A549 (cell line): ENCODE measurements around the gene SNRPA. TPM values are rescaled to one million over a fixed set of nuclear protein-coding genes. Genes with fewer than 3 reads are reported as not detected.

ENCODE experiments used
- ATAC-seq, 2 experiments: fragments of 200-7000 bp in 1 of 2; fragments of >200 bp in 1 of 2; cut with Nextera tagmentation in 1 of 2; cut with Tn5 transposase in 1 of 2; 3 replicates each; pipeline versions ENCODE4 v1.8.0 to v1.9.1; 2018 to 2020; ENCODE audit warnings: mild to moderate bottlenecking in 1 of 2, moderate library complexity in 1 of 2
- CTCF ChIA-PET: fragments of 300-600 bp; sonication (Branson Sonifier 250); formaldehyde crosslinking; extraction: SDS; loops from one replicate; lab custom pipeline; 2021; ENCODE audit warnings: antibody characterized with exemption, inconsistent platforms; lab: Yijun Ruan, JAX
- POLR2A ChIA-PET: fragments of 350-600 bp; formaldehyde crosslinking; extraction: SDS; loops from one replicate; lab custom pipeline; 2021; ENCODE audit warnings: antibody characterized with exemption, inconsistent platforms; lab: Yijun Ruan, JAX
- DNase-seq, 2 experiments: peaks; one replicate each; pipeline versions ENCODE4 v3.0.0 to v3.0.0-alpha.2; 2011 to 2016; ENCODE audit warnings: low read depth in 1 of 2, low spot score in 1 of 2
- FAIRE-seq: peaks from 2 replicates; lab custom pipeline; 2011; peaks lifted over from hg19 to GRCh38; lab: Jason Lieb, UNC
- H3K27ac ChIP-seq, 2 experiments: fragments of >200 bp; sonication (Bioruptor Twin); formaldehyde crosslinking; 3 replicates each; pipeline ENCODE4 v1.5.1; 2016 to 2017
- H3K4me1 ChIP-seq: fragments of >200 bp; sonication (Bioruptor Twin); formaldehyde crosslinking; 3 replicates; pipeline ENCODE4 v1.6.1; 2016
- H3K4me2 ChIP-seq: fragments of >200 bp; sonication (Bioruptor Twin); formaldehyde crosslinking; 3 replicates; pipeline ENCODE4 v1.6.1; 2016
- H3K4me3 ChIP-seq: fragments of >200 bp; sonication (Bioruptor Twin); formaldehyde crosslinking; 3 replicates; pipeline ENCODE4 v1.5.1; 2016
- H3K9me3 ChIP-seq: fragments of >200 bp; sonication (Bioruptor Twin); formaldehyde crosslinking; 3 replicates; pipeline ENCODE4 v1.6.1; 2016
- BCL3 ChIP-seq: fragments of >200 bp; sonication (Bioruptor Twin); formaldehyde crosslinking; IDR thresholded peaks from 3 replicates; pipeline ENCODE4 v1.6.1; 2016
- EP300 ChIP-seq, 2 experiments: fragments of >200 bp; sonication (Bioruptor Twin); formaldehyde crosslinking; IDR thresholded peaks; 2 replicates in 1 of 2; 3 replicates in 1 of 2; pipeline ENCODE4 v1.6.1; 2016 to 2017
- FOSB ChIP-seq: fragments of 250-450 bp; sonication (Bioruptor Pico); IDR thresholded peaks from 2 replicates; pipeline ENCODE4 v1.5.0; 2020; ENCODE audit warnings: mild to moderate bottlenecking, moderate library complexity
- FOSL2 ChIP-seq, 2 experiments: fragments of 450-650 bp in 1 of 2; fragments of >200 bp in 1 of 2; sonication (Bioruptor Twin) in 1 of 2; formaldehyde crosslinking; IDR thresholded peaks; 2 replicates each; pipeline versions ENCODE4 v1.5.0 to v1.6.1; 2016 to 2020; ENCODE audit warnings: mild to moderate bottlenecking in 1 of 2, moderate library complexity in 1 of 2
- HDAC2 ChIP-seq: fragments of 200-600 bp; sonication (generic); IDR thresholded peaks from 2 replicates; pipeline ENCODE4 v1.6.1; 2016
- HEYL ChIP-seq: fragments of 250-450 bp; sonication (Bioruptor Pico); IDR thresholded peaks from 2 replicates; pipeline ENCODE4 v1.8.0; 2021; ENCODE audit warnings: mild to moderate bottlenecking, moderate library complexity
- HOXA7 ChIP-seq: fragments of 250-450 bp; sonication (Bioruptor Pico); IDR thresholded peaks from 2 replicates; pipeline ENCODE4 v1.5.0; 2020; ENCODE audit warnings: mild to moderate bottlenecking, moderate library complexity
- HOXB5 ChIP-seq: fragments of 250-450 bp; sonication (Bioruptor Pico); IDR thresholded peaks from 2 replicates; pipeline ENCODE4 v1.5.0; 2020; ENCODE audit warnings: mild to moderate bottlenecking, moderate library complexity
- KDM1A ChIP-seq: fragments of 200-600 bp; sonication (generic); IDR thresholded peaks from 2 replicates; pipeline ENCODE4 v1.6.1; 2016; ENCODE audit warnings: low read depth, mild to moderate bottlenecking
- MAX ChIP-seq: IDR thresholded peaks from 2 replicates; pipeline ENCODE4 v1.6.1; 2012
- MYC ChIP-seq: IDR thresholded peaks from 2 replicates; pipeline ENCODE4 v1.6.1; 2012; ENCODE audit warnings: mild to moderate bottlenecking, inconsistent platforms, low read length, improper control_type of control experiment, borderline replicate concordance
- NPAS2 ChIP-seq: fragments of 250-450 bp; sonication (Bioruptor Pico); IDR thresholded peaks from 2 replicates; pipeline ENCODE4 v1.8.0; 2022; ENCODE audit warnings: mild to moderate bottlenecking, moderate library complexity, borderline replicate concordance
- NR3C1 ChIP-seq: fragments of >200 bp; sonication (Bioruptor Twin); formaldehyde crosslinking; IDR thresholded peaks from 3 replicates; pipeline ENCODE4 v1.6.1; 2017
- POLR2AphosphoS2 ChIP-seq: conservative IDR thresholded peaks from 2 replicates; pipeline ENCODE4 v1.6.1; 2012; ENCODE audit warnings: low read length, improper control_type of control experiment, inconsistent platforms
- RARB ChIP-seq: fragments of 250-450 bp; sonication (Bioruptor Pico); IDR thresholded peaks from 2 replicates; pipeline ENCODE4 v1.8.0; 2021; ENCODE audit warnings: mild to moderate bottlenecking, moderate library complexity
- TFCP2L1 ChIP-seq: fragments of 250-450 bp; sonication (Bioruptor Pico); IDR thresholded peaks from 2 replicates; pipeline ENCODE4 v1.5.0; 2021; ENCODE audit warnings: mild to moderate bottlenecking
- ZNF302 ChIP-seq: fragments of 250-450 bp; sonication (Bioruptor Pico); IDR thresholded peaks from 2 replicates; pipeline ENCODE4 v1.9.0; 2021; ENCODE audit warnings: inconsistent platforms, mild to moderate bottlenecking, moderate library complexity
- ZSCAN20 ChIP-seq: fragments of 250-450 bp; sonication (Bioruptor Pico); IDR thresholded peaks from 2 replicates; pipeline ENCODE4 v1.8.0; 2022; ENCODE audit warnings: mild to moderate bottlenecking, moderate library complexity
- WGBS: methylation state at CpG from one replicate; pipeline ENCODE4 v1.1.6; 2017; ENCODE audit errors: missing lambda C conversion rate; 5-methylcytosine and 5-hydroxymethylcytosine counted together
- polyA plus RNA-seq, 4 experiments: library from polyadenylated mRNA; depleted of rRNA in 3 of 4; stranded (reverse); fragments of >200 nt; fragmentation: RNase III in 1 of 4; extraction: RNeasy Plus Mini Kit Qiagen cat#74134 plus additional on column Dnase treatment in 1 of 4; gene quantifications; 2 replicates in 3 of 4; 3 replicates in 1 of 4; pipeline ENCODE4 v1.2.3, GENCODE V29; 2011 to 2017
- TF ChIP-seq, protein P1 (sequence below): fragments of 250-450 bp; sonication (Bioruptor Pico); IDR thresholded peaks from 2 replicates; pipeline ENCODE4 v1.5.0; 2021; ENCODE audit warnings: mild to moderate bottlenecking, moderate library complexity, borderline replicate concordance

Gene SNRPA
- polyA plus RNA-seq, 2 of the 4 experiments (the other 2 are of a cell fraction): 141 to 236 TPM

GRCh38 chr19:40777937-40778705 is 27.1 kb downstream of the SNRPA start, which contains the start of gene RAB4B (continued):
- TF ChIP-seq ZNF302 (no peak), FOSL2 (IDR thresholded peaks at IDR 0.05) (no peak), FOSL2 (CRISPR knock-in tag; IDR thresholded peaks at IDR 0.05) (no peak), RARB (CRISPR knock-in tag) (no peak), NR3C1 (no peak), TFCP2L1 (peak; percentile 80; the same call in 1 of the 2 replicates), BCL3 (peak; percentile 91; the same call in 1 of the 3 replicates), FOSB (CRISPR knock-in tag) (no peak), HOXA7 (CRISPR knock-in tag) (0 out of 2 replicates have a peak, but pooled peaks have one; percentile 7), MYC (0 out of 2 replicates have a peak, but pooled peaks have one; percentile 2), MAX (peak; percentile 65; the same call in 1 of the 2 replicates), KDM1A (no peak)

GRCh38 chr19:40778706-40779284 is 27.8 kb downstream of the SNRPA start:
- Histone ChIP-seq H3K27ac (peak overlapping the region; percentile 84 to 87), H3K9me3 (no peaks in the 10 kb centered on the region), H3K4me3 (peak overlapping the region; percentile 52), H3K4me2 (peak overlapping the region; percentile 80), H3K4me1 (peaks cover 14% of the 10 kb centered on the region)
- ATAC-seq (peak; percentile 66 to 75; a peak in 5 of 6 replicates), DNase-seq (peak in 1 of 2 experiments; percentile 97), FAIRE-seq (no peak)
- WGBS: 16% methylated on average over 7 of the region's 7 CpGs
- ChIA-PET CTCF (interaction anchor here (0.8 to 6.5 kb wide), 18 partner anchors 9 to 530 kb away, joined by 3 to 65 read pairs (median 6); partner anchors contain the start of genes ACTMAP, EGLN2 and SNRPA), POLR2A (interaction anchor here (0.6 to 3.1 kb wide), 30 partner anchors 8 to 485 kb away, joined by 3 to 94 read pairs (median 8); partner anchors contain the start of genes ACTMAP, COQ8B, EGLN2 and HNRNPUL1)
- TF ChIP-seq RARB (CRISPR knock-in tag): peak; percentile 67; the same call in 1 of the 2 replicates
- TF ChIP-seq HEYL: no peak
- TF ChIP-seq POLR2AphosphoS2: no peak
- TF ChIP-seq, protein P1, sequence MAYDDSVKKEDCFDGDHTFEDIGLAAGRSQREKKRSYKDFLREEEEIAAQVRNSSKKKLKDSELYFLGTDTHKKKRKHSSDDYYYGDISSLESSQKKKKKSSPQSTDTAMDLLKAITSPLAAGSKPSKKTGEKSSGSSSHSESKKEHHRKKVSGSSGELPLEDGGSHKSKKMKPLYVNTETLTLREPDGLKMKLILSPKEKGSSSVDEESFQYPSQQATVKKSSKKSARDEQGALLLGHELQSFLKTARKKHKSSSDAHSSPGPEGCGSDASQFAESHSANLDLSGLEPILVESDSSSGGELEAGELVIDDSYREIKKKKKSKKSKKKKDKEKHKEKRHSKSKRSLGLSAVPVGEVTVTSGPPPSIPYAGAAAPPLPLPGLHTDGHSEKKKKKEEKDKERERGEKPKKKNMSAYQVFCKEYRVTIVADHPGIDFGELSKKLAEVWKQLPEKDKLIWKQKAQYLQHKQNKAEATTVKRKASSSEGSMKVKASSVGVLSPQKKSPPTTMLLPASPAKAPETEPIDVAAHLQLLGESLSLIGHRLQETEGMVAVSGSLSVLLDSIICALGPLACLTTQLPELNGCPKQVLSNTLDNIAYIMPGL (CRISPR knock-in tag): no peak
- no peak for TF ChIP-seq NPAS2 (CRISPR knock-in tag)
- 0 out of 2 replicates have a peak, but pooled peaks have one; percentile 33 for TF ChIP-seq HOXA7 (CRISPR knock-in tag)
- TF ChIP-seq ZSCAN20 (CRISPR knock-in tag): no peak
- TF ChIP-seq FOSL2 (IDR thresholded peaks at IDR 0.05): no peak
- TF ChIP-seq FOSL2 (CRISPR knock-in tag; IDR thresholded peaks at IDR 0.05): 0 out of 2 replicates have a peak, but pooled peaks have one; percentile 8
- TF ChIP-seq TFCP2L1: 0 out of 2 replicates have a peak, but pooled peaks have one; percentile 0
- TF ChIP-seq HOXB5 (CRISPR knock-in tag): no peak
- TF ChIP-seq FOSB (CRISPR knock-in tag): peak; percentile 12; the same call in 1 of the 2 replicates
- TF ChIP-seq HDAC2: no peak
- TF ChIP-seq EP300 (IDR thresholded peaks at IDR 0.05): no peak
